Duodenal mucosa (tissue), 2 donors: Measurements from ENCODE around the gene TSGA10IP.

Experiments
- H3K27ac ChIP-seq: one replicate; pipeline ENCODE4 v1.7.0; 2013; ENCODE audit warnings: low read depth, low read length
- H3K27me3 ChIP-seq, 2 donors: one replicate each; pipeline ENCODE4 v1.7.0; 2013; ENCODE audit warnings: low read length in 2 of 2, control low read depth in 1 of 2; ENCODE audit not compliant: insufficient read depth in 2 of 2, control insufficient read depth in 1 of 2
- H3K36me3 ChIP-seq, 2 donors: one replicate each; pipeline ENCODE4 v1.7.0; 2013; ENCODE audit warnings: low read length in 2 of 2, control low read depth in 1 of 2; ENCODE audit not compliant: insufficient read depth in 2 of 2, control insufficient read depth in 1 of 2
- H3K4me1 ChIP-seq, 2 donors: one replicate each; pipeline ENCODE4 v1.7.0; 2013; ENCODE audit warnings: low read length in 2 of 2, control low read depth in 1 of 2; ENCODE audit not compliant: insufficient read depth in 2 of 2, control insufficient read depth in 1 of 2
- H3K4me3 ChIP-seq, 2 donors: one replicate each; pipeline ENCODE4 v1.7.0; 2013; ENCODE audit warnings: low read length in 2 of 2, low read depth in 1 of 2
- H3K9ac ChIP-seq, 2 donors: one replicate each; pipeline ENCODE4 v1.7.0; 2013; ENCODE audit warnings: low read length in 2 of 2, low read depth in 1 of 2
- H3K9me3 ChIP-seq, 2 donors: one replicate each; pipeline ENCODE4 v1.7.0; 2013; ENCODE audit warnings: low read length in 2 of 2, control low read depth in 1 of 2; ENCODE audit not compliant: control insufficient read depth in 1 of 2

The TSGA10IP gene

GRCh38 chr11:65903715-65904114, 41.6 kb upstream of the TSGA10IP start:
- no peaks in the 10 kb centered on the region for H3K9me3 ChIP-seq
- H3K27ac ChIP-seq, result no peak overlapping the region
- H3K9ac ChIP-seq, result no peak overlapping the region
- H3K27me3 ChIP-seq, result peaks cover 9 to 11% of the 10 kb centered on the region in 2 donors
- no peak overlapping the region for H3K4me3 ChIP-seq
- no peaks in the 10 kb centered on the region for H3K36me3 ChIP-seq
- H3K4me1 ChIP-seq, result peaks cover 4 to 12% of the 10 kb centered on the region in 2 donors

- no peaks in the 10 kb centered on the region for H3K9me3 ChIP-seq
- peaks cover 0 to 6% of the 10 kb centered on the region in 2 donors for H3K4me1 ChIP-seq
- H3K4me3 ChIP-seq, result no peak overlapping the region
- no peak overlapping the region for H3K27ac ChIP-seq
- no peaks in the 10 kb centered on the region for H3K36me3 ChIP-seq
- no peak overlapping the region for H3K9ac ChIP-seq
- no peaks in the 10 kb centered on the region for H3K27me3 ChIP-seq
Measured at GRCh38 chr11:65906602-65907001, 38.7 kb upstream of the TSGA10IP start.

- H3K27ac ChIP-seq, result no peak overlapping the region
- H3K27me3 ChIP-seq, result no peaks in the 10 kb centered on the region
- no peak overlapping the region for H3K4me3 ChIP-seq
- peaks cover 6 to 13% of the 10 kb centered on the region in 2 donors for H3K4me1 ChIP-seq
- no peaks in the 10 kb centered on the region for H3K36me3 ChIP-seq
- no peak overlapping the region for H3K9ac ChIP-seq
- H3K9me3 ChIP-seq, result no peaks in the 10 kb centered on the region
Measured at GRCh38 chr11:65907878-65908277, 37.4 kb upstream of the TSGA10IP start.

- no peaks in the 10 kb centered on the region for H3K36me3 ChIP-seq
- no peak overlapping the region for H3K9ac ChIP-seq
- no peaks in the 10 kb centered on the region for H3K9me3 ChIP-seq
- H3K27me3 ChIP-seq, result no peaks in the 10 kb centered on the region
- H3K4me1 ChIP-seq, result peaks cover 18 to 32% of the 10 kb centered on the region in 2 donors
- H3K4me3 ChIP-seq, result no peak overlapping the region
- no peak overlapping the region for H3K27ac ChIP-seq
Measured at GRCh38 chr11:65911682-65912568, 33.4 kb upstream of the TSGA10IP start.

GRCh38 chr11:65912845-65913244, 32.4 kb upstream of the TSGA10IP start:
- H3K36me3 ChIP-seq, result no peaks in the 10 kb centered on the region
- H3K4me1 ChIP-seq, result peaks cover 26 to 41% of the 10 kb centered on the region in 2 donors
- H3K9ac ChIP-seq, result no peak overlapping the region
- no peaks in the 10 kb centered on the region for H3K9me3 ChIP-seq
- no peak overlapping the region for H3K4me3 ChIP-seq
- no peak overlapping the region for H3K27ac ChIP-seq
- no peaks in the 10 kb centered on the region for H3K27me3 ChIP-seq

- peaks cover 34 to 46% of the 10 kb centered on the region in 2 donors for H3K4me1 ChIP-seq
- H3K27me3 ChIP-seq, result no peaks in the 10 kb centered on the region
- peak overlapping the region; percentile 80 for H3K27ac ChIP-seq
- no peak overlapping the region for H3K4me3 ChIP-seq
- no peaks in the 10 kb centered on the region for H3K9me3 ChIP-seq
- no peak overlapping the region for H3K9ac ChIP-seq
- no peaks in the 10 kb centered on the region for H3K36me3 ChIP-seq
Measured at GRCh38 chr11:65915101-65915820, 30.0 kb upstream of the TSGA10IP start.

GRCh38 chr11:65915821-65916251, 29.4 kb upstream of the TSGA10IP start:
- Histone ChIP-seq H3K9ac (peak overlapping the region in 1 of 2 donors; percentile 4), H3K9me3 (no peaks in the 10 kb centered on the region), H3K27me3 (no peaks in the 10 kb centered on the region), H3K4me1 (peaks cover 40 to 51% of the 10 kb centered on the region in 2 donors), H3K27ac (peak overlapping the region; percentile 81), H3K4me3 (no peak overlapping the region), H3K36me3 (no peaks in the 10 kb centered on the region)

- Histone ChIP-seq H3K9ac (peak overlapping the region in 1 of 2 donors; percentile 4), H3K4me3 (no peak overlapping the region), H3K27ac (no peak overlapping the region)
Measured at GRCh38 chr11:65916391-65916790, 28.9 kb upstream of the TSGA10IP start.

GRCh38 chr11:65917077-65917433, 28.2 kb upstream of the TSGA10IP start:
- Histone ChIP-seq H3K9ac (peak overlapping the region in 1 of 2 donors; percentile 4), H3K4me1 (peaks cover 38 to 48% of the 10 kb centered on the region in 2 donors), H3K9me3 (no peaks in the 10 kb centered on the region), H3K4me3 (peak overlapping the region in 1 of 2 donors; percentile 94), H3K36me3 (peaks cover 0 to 3% of the 10 kb centered on the region in 2 donors), H3K27ac (no peak overlapping the region), H3K27me3 (no peaks in the 10 kb centered on the region)

More at GRCh38 chr11:65916391-65916790, 28.9 kb upstream of the TSGA10IP start:
- Histone ChIP-seq H3K27me3 (no peaks in the 10 kb centered on the region), H3K36me3 (no peaks in the 10 kb centered on the region), H3K4me1 (peaks cover 42 to 55% of the 10 kb centered on the region in 2 donors), H3K9me3 (no peaks in the 10 kb centered on the region)
